Measurements from ENCODE around the gene EBLN2.
"Not testable (repeated sequence)": the region's sequence is repeated elsewhere in the genome, so short reads cannot be mapped to it uniquely, and the experiment has no call there.

The EBLN2 gene

GRCh38 chr3:73060302-73060723, 1.1 kb upstream of the EBLN2 start:
- no peak for DNase-seq (ENCODE audit: low spot score)

- not testable (repeated sequence) for DNase-seq (ENCODE audit: low spot score)
Observed at GRCh38 chr3:73066243-73066642, 4.8 kb downstream of the EBLN2 start.

- no peak for DNase-seq (ENCODE audit: low spot score)
Observed at GRCh38 chr3:73068419-73068818, 7.0 kb downstream of the EBLN2 start.

GRCh38 chr3:73069187-73069586, 7.7 kb downstream of the EBLN2 start:
- DNase-seq (ENCODE audit: low spot score): no peak

GRCh38 chr3:73069775-73070444, 8.5 kb downstream of the EBLN2 start:
- no peak for DNase-seq (ENCODE audit: low spot score)

GRCh38 chr3:73070675-73071575, 9.5 kb downstream of the EBLN2 start:
- peak; percentile 24 for DNase-seq (ENCODE audit: low spot score)

GRCh38 chr3:73071952-73072351, 10.5 kb downstream of the EBLN2 start:
- DNase-seq (ENCODE audit: low spot score): no peak

- no peak for DNase-seq (ENCODE audit: low spot score)
Observed at GRCh38 chr3:73072634-73073033, 11.2 kb downstream of the EBLN2 start.

- no peak for DNase-seq (ENCODE audit: low spot score)
Observed at GRCh38 chr3:73073091-73073707, 11.7 kb downstream of the EBLN2 start.

- DNase-seq (ENCODE audit: low spot score): no peak
Observed at GRCh38 chr3:73074781-73075180, 13.3 kb downstream of the EBLN2 start.

- DNase-seq (ENCODE audit: low spot score): no peak
Observed at GRCh38 chr3:73080216-73080966, 18.9 kb downstream of the EBLN2 start.

GRCh38 chr3:73081140-73081539, 19.7 kb downstream of the EBLN2 start:
- no peak for DNase-seq (ENCODE audit: low spot score)

- DNase-seq (ENCODE audit: low spot score): no peak
Observed at GRCh38 chr3:73084170-73084569, 22.7 kb downstream of the EBLN2 start.

- DNase-seq (ENCODE audit: low spot score): peak; percentile 49
Observed at GRCh38 chr3:73086071-73086494, 24.6 kb downstream of the EBLN2 start.

GRCh38 chr3:73094129-73094528, 32.7 kb downstream of the EBLN2 start:
- no peak for DNase-seq (ENCODE audit: low spot score)

- no peak for DNase-seq (ENCODE audit: low spot score)
Observed at GRCh38 chr3:73094951-73095350, 33.5 kb downstream of the EBLN2 start.

GRCh38 chr3:73096169-73096568, 34.7 kb downstream of the EBLN2 start:
- DNase-seq (ENCODE audit: low spot score): no peak

GRCh38 chr3:73098026-73098425, 36.6 kb downstream of the EBLN2 start:
- DNase-seq (ENCODE audit: low spot score): no peak

- no peak for DNase-seq (ENCODE audit: low spot score)
Observed at GRCh38 chr3:73098873-73099272, 37.4 kb downstream of the EBLN2 start.

- peak; percentile 87 for DNase-seq (ENCODE audit: low spot score)
Observed at GRCh38 chr3:73100741-73101559, 39.5 kb downstream of the EBLN2 start.

- no peak for DNase-seq (ENCODE audit: low spot score)
Observed at GRCh38 chr3:73101881-73102280, 40.4 kb downstream of the EBLN2 start.
